Muscle layer of colon (tissue), 2 donors: ENCODE data around the gene ACP5.
"Not testable (repeated sequence)": the region's sequence is repeated elsewhere in the genome, so short reads cannot be mapped to it uniquely, and the experiment has no call there.

Source experiments
- H3K27ac ChIP-seq: one replicate; pipeline ENCODE4 v1.7.0; 2013; ENCODE audit warnings: low read depth, mild to moderate bottlenecking, low read length, moderate library complexity
- H3K27me3 ChIP-seq, 2 donors: one replicate each; pipeline ENCODE4 v1.7.0; 2013; ENCODE audit warnings: low read length in 2 of 2, mild to moderate bottlenecking in 2 of 2; ENCODE audit not compliant: insufficient read depth in 2 of 2, control insufficient read depth in 1 of 2
- H3K36me3 ChIP-seq: one replicate; pipeline ENCODE4 v1.7.0; 2013; ENCODE audit warnings: mild to moderate bottlenecking, low read length; ENCODE audit not compliant: insufficient read depth
- H3K4me1 ChIP-seq: one replicate; pipeline ENCODE4 v1.7.0; 2013; ENCODE audit warnings: mild to moderate bottlenecking, low read length; ENCODE audit not compliant: insufficient read depth
- H3K4me3 ChIP-seq, 2 donors: one replicate each; pipeline ENCODE4 v1.7.0; 2013; ENCODE audit warnings: low read length in 2 of 2, low read depth in 1 of 2, mild to moderate bottlenecking in 1 of 2, moderate library complexity in 1 of 2
- H3K9ac ChIP-seq: one replicate; pipeline ENCODE4 v1.7.0; 2013; ENCODE audit warnings: low read length
- H3K9me3 ChIP-seq: one replicate; pipeline ENCODE4 v1.7.0; 2013; ENCODE audit warnings: mild to moderate bottlenecking, low read length
- donor health status: abdominal sarcoma.
- donor health status: Adenocarcinoma of cecum.

Gene ACP5

GRCh38 chr19:11576227-11576626 is 1.2 kb downstream of the ACP5 start:
- Histone ChIP-seq H3K4me1 (no peaks in the 10 kb centered on the region), H3K27ac (no peak overlapping the region), H3K36me3 (no peaks in the 10 kb centered on the region), H3K9ac (no peak overlapping the region), H3K4me3 (no peak overlapping the region), H3K27me3 (peaks cover 0 to 14% of the 10 kb centered on the region in 2 donors), H3K9me3 (no peaks in the 10 kb centered on the region)

GRCh38 chr19:11574689-11575088 is 2.8 kb downstream of the ACP5 start:
- no peak overlapping the region for H3K27ac ChIP-seq

GRCh38 chr19:11573763-11574162 is 3.7 kb downstream of the ACP5 start:
- not testable (repeated sequence) for H3K9me3 ChIP-seq, H3K36me3 ChIP-seq, H3K4me1 ChIP-seq, H3K27me3 ChIP-seq, H3K4me3 ChIP-seq, H3K27ac ChIP-seq, H3K9ac ChIP-seq

More at GRCh38 chr19:11574689-11575088, 2.8 kb downstream of the ACP5 start:
- peaks cover 0 to 14% of the 10 kb centered on the region in 2 donors for H3K27me3 ChIP-seq
- H3K9me3 ChIP-seq, result no peaks in the 10 kb centered on the region
- H3K9ac ChIP-seq, result no peak overlapping the region
- no peaks in the 10 kb centered on the region for H3K36me3 ChIP-seq
- H3K4me3 ChIP-seq, result no peak overlapping the region
- no peaks in the 10 kb centered on the region for H3K4me1 ChIP-seq

DNA sequence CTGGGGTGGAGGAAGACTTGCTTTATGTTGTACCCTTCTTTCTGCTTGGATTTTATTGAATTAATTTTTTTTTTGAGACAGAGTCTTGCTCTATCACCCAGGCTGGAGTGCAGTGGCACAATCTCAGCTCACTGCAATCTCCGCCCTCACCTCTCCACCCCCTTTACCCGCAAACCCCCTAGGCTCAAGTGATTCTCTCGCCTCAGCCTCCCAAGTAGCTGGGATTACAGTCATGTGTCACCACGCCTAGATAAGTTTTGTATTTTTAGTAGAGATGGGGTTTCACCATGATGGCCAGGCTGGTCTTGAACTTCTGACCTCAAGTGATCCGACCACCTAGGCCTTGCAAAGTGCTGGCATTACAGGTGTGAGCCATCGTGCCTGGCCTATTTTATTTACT is 4.1 kb downstream of the ACP5 start:
- H3K4me1 ChIP-seq, H3K27ac ChIP-seq, H3K9me3 ChIP-seq, H3K4me3 ChIP-seq, H3K9ac ChIP-seq, H3K27me3 ChIP-seq, H3K36me3 ChIP-seq: not testable (repeated sequence)

DNA sequence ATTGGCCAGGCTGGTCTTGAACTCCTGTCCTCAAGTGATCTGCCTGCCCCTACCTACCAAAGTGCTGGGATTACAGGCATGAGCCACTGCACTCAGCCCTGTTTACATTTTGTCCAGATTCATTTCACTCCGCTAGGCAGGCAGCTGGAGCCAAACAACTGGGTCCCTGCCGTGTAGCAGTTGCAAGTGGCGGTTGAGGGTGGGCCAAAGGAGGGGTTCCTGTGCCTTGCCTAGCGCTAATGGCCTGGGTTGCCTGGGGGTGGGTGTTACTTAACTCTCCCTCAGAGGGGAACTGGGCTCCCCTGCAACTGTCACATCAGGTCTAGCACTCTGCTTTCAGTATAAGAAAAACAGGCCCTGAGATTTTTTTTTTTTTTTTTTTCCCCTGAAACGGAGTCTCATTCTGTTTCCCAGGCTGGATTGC is 7.4 kb downstream of the ACP5 start:
- H3K9ac ChIP-seq, result no peak overlapping the region
- no peaks in the 10 kb centered on the region for H3K4me1 ChIP-seq
- no peaks in the 10 kb centered on the region for H3K27me3 ChIP-seq
- no peaks in the 10 kb centered on the region for H3K9me3 ChIP-seq
- no peaks in the 10 kb centered on the region for H3K36me3 ChIP-seq
- no peak overlapping the region for H3K4me3 ChIP-seq
- no peak overlapping the region for H3K27ac ChIP-seq

- Histone ChIP-seq H3K27ac (no peak overlapping the region), H3K36me3 (no peaks in the 10 kb centered on the region), H3K4me3 (no peak overlapping the region), H3K27me3 (no peaks in the 10 kb centered on the region), H3K9me3 (no peaks in the 10 kb centered on the region), H3K4me1 (no peaks in the 10 kb centered on the region), H3K9ac (no peak overlapping the region)
These were observed 11.3 kb downstream of the ACP5 start for GRCh38 chr19:11566164-11566563.

DNA sequence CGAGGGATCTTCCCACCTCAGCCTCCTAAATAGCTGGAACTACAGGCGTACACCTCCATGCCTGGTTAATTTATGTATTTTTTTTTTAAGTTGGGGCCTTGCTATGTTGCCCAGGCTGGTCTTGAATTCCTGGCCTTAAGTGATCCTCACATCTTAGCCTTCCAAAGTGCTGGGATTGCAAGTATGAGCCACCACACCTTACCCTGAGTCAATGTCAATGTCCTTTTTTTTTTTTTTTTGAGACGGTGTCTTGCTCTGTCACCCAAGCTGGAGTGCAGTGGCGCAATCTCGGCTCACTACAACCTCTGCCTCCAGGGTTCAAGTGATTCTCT is 11.8 kb downstream of the ACP5 start:
- not testable (repeated sequence) for H3K36me3 ChIP-seq, H3K27me3 ChIP-seq, H3K9me3 ChIP-seq, H3K9ac ChIP-seq, H3K27ac ChIP-seq, H3K4me1 ChIP-seq, H3K4me3 ChIP-seq

DNA sequence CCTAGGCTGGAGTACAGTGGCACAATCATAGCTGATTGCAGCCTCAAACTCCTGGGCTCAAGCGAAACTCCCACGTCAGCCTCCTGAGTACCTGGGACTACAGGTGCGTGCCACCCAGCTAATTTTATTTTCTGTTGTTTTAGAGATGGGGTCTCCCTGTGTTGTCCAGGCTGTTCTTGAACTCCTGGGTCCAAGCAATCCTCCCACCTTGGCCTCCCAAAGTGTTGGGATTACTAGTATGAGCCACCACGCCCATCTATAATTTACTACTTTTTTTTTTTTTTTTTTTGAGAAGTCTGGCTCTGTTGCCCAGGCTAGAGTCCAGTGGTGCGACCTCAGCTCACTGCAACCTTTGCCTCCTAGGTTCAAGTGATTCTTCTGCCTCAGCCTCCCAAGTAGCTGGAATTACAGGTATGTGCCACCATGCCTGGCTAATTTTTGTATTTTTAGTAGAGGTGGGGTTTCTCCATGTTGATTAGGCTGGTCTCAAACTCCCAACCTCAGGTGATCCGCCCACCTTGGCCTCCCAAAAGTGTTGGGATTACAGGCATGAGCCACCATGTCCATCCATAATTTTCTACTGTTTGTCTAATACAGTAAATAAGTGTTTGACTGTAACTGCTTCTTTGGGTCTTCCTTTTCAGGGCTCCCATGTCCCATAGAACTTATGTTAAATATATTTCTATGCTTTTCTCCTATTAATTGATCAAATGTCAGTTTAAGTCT is 13.2 kb downstream of the ACP5 start:
- not testable (repeated sequence) for H3K27ac ChIP-seq, H3K27me3 ChIP-seq, H3K4me3 ChIP-seq, H3K4me1 ChIP-seq, H3K9me3 ChIP-seq, H3K36me3 ChIP-seq, H3K9ac ChIP-seq

DNA sequence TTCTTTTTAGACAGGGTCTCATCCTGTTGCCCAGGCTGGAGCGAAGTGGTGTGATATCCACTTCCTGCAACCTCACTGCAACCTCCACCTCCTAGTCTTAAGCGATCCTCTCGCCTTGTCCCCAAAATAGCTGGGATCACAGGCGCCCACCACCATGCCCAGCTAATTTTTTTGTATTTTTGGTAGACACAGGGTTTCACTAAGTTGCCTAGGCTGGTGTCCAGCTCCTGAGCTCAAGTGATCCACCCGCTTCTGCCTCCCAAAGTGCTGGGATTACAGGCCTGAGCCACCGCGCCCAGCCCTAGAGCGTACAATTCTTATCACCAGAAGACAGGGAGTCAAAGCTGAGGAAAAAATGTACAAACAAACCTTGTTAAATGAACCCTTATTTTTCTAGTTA is 13.9 kb downstream of the ACP5 start:
- no peaks in the 10 kb centered on the region for H3K36me3 ChIP-seq
- no peak overlapping the region for H3K9ac ChIP-seq
- H3K27ac ChIP-seq, result no peak overlapping the region
- no peaks in the 10 kb centered on the region for H3K9me3 ChIP-seq
- H3K4me1 ChIP-seq, result peaks cover 8% of the 10 kb centered on the region
- H3K27me3 ChIP-seq, result no peaks in the 10 kb centered on the region
- no peak overlapping the region for H3K4me3 ChIP-seq

DNA sequence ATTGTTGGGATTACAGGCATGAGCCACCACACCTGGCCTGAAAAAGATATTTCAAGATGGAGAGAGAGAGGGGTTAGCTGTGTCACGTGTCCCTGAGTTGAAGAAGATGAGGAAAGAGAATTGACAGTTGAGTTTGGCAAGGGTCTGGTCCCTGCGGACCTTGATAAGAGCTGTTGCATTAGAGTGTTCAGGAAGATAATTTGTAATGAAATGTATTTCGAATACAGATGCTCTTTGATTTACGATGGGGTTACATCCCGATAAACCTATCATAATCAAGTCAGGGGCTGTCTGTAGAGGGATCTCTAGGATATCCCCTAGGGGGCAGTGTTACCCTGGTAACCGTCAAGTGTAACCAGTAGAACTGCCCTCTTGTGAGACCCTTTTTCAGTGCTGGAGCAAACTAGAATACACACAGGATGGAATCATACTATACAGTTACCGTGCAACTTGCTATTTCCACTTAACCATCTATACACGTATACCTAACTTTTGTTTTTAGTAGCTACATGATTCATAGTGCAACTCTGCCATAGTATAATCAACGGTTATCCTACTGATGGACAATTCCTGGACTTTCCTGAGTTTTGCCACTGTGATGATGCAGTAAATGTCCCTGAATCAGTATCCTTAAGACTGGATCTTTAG is 16.9 kb downstream of the ACP5 start:
- H3K27ac ChIP-seq, result no peak overlapping the region
- H3K4me1 ChIP-seq, result peaks cover 23% of the 10 kb centered on the region
- no peak overlapping the region for H3K9ac ChIP-seq
- no peak overlapping the region for H3K4me3 ChIP-seq
- H3K36me3 ChIP-seq, result peaks cover 3% of the 10 kb centered on the region
- no peaks in the 10 kb centered on the region for H3K27me3 ChIP-seq
- no peaks in the 10 kb centered on the region for H3K9me3 ChIP-seq

GRCh38 chr19:11558881-11559828 is 18.3 kb downstream of the ACP5 start, which contains the start of gene ELOF1:
Gene ELOF1 (minus strand): TSS chr19:11559230. CDS start chr19:11554347, 4,883 bp downstream.
- Histone ChIP-seq H3K36me3 (peaks cover 10% of the 10 kb centered on the region), H3K4me1 (peaks cover 23% of the 10 kb centered on the region), H3K4me3 (peak within 1 kb of the TSS; percentile 94 to 98), H3K9ac (peak within 1 kb of the TSS; percentile 81), H3K27me3 (no peaks in the 10 kb centered on the region), H3K27ac (peak within 1 kb of the TSS; percentile 20), H3K9me3 (no peaks in the 10 kb centered on the region)
